ENCODE data around the gene MRPL42. TPM values are rescaled to one million over a fixed set of nuclear protein-coding genes. Genes with fewer than 3 reads are reported as not detected.
"Not testable (repeated sequence)": the region's sequence is repeated elsewhere in the genome, so short reads cannot be mapped to it uniquely, and the experiment has no call there.

The MRPL42 gene
- total RNA-seq, 1 experiment from 2014 or later: 43.4 TPM

- no peak for DNase-seq (ENCODE audit: low spot score)
These were observed 74.4 kb downstream of the MRPL42 start for GRCh38 chr12:93541578-93542225.

GRCh38 chr12:93547778-93548177 is 80.5 kb downstream of the MRPL42 start:
- DNase-seq (ENCODE audit: low spot score): no peak

- no peak for DNase-seq (ENCODE audit: low spot score)
These were observed 81.9 kb downstream of the MRPL42 start for GRCh38 chr12:93549174-93549573.

GRCh38 chr12:93550748-93551611 is 83.7 kb downstream of the MRPL42 start:
- DNase-seq (ENCODE audit: low spot score): no peak

- no peak for DNase-seq (ENCODE audit: low spot score)
These were observed 85.1 kb downstream of the MRPL42 start for GRCh38 chr12:93552427-93552826.

GRCh38 chr12:93557879-93558278 is 90.6 kb downstream of the MRPL42 start:
- not testable (repeated sequence) for DNase-seq (ENCODE audit: low spot score)

- not testable (repeated sequence) for DNase-seq (ENCODE audit: low spot score)
These were observed 91.4 kb downstream of the MRPL42 start for GRCh38 chr12:93558685-93559084.

- DNase-seq (ENCODE audit: low spot score): peak; percentile 25
These were observed 96.7 kb downstream of the MRPL42 start for GRCh38 chr12:93563807-93564538.

- DNase-seq (ENCODE audit: low spot score): no peak
These were observed 98.4 kb downstream of the MRPL42 start for GRCh38 chr12:93565760-93566159.

Small RNA genes lying within 50 kb of the gene (small RNA-seq; reads per million reads assigned to genes)
- gene RF00019: not detected

Other genes with a start within 250 kb of the MRPL42 start
- 120 and 129 TPM in 2 replicates for gene NUDT4, start 89.6 kb upstream of the MRPL42 start, total RNA-seq (2014; rRNA removed; shearing (Covaris generic))
- 179 and 240 TPM in 2 replicates for gene UBE2N, start 25.6 kb upstream of the MRPL42 start, total RNA-seq (2014; rRNA removed; shearing (Covaris generic))
- gene SOCS2, start 105.2 kb downstream of the MRPL42 start, total RNA-seq (2014; rRNA removed; shearing (Covaris generic)): 0.13 and 1.0 TPM in 2 replicates
- gene CRADD, start 209.9 kb downstream of the MRPL42 start, total RNA-seq (2014; rRNA removed; shearing (Covaris generic)): 12.0 and 13.9 TPM in 2 replicates

All from HT-29 (cell line).